GM18526 (cell line): Measurements from ENCODE around the gene COL2A1.

Source experiments
- POLR2A ChIP-seq: IDR thresholded peaks from 3 replicates; pipeline ENCODE4 v1.6.1; 2011; ENCODE audit not compliant: insufficient read length; ENCODE audit errors: extremely low read depth

The COL2A1 gene

GRCh38 chr12:48005001-48005749, 899 bp upstream of the COL2A1 start:
- no peak for TF ChIP-seq POLR2A

GRCh38 chr12:48003226-48004052, 837 bp downstream of the COL2A1 start:
- TF ChIP-seq POLR2A, result no peak

GRCh38 chr12:48002773-48003218, 1.5 kb downstream of the COL2A1 start:
- no peak for TF ChIP-seq POLR2A

GRCh38 chr12:48002414-48002730, 1.9 kb downstream of the COL2A1 start:
- TF ChIP-seq POLR2A, result no peak

GRCh38 chr12:48001505-48002413, 2.5 kb downstream of the COL2A1 start:
- TF ChIP-seq POLR2A, result no peak

- no peak for TF ChIP-seq POLR2A
Measured at GRCh38 chr12:48000878-48001504, 3.3 kb downstream of the COL2A1 start.

- no peak for TF ChIP-seq POLR2A
Measured at GRCh38 chr12:47999816-48000215, 4.5 kb downstream of the COL2A1 start.

GRCh38 chr12:47997321-47997720, 7.0 kb downstream of the COL2A1 start:
- TF ChIP-seq POLR2A, result no peak

- TF ChIP-seq POLR2A, result no peak
Measured at GRCh38 chr12:47995981-47996401, 8.3 kb downstream of the COL2A1 start.

- no peak for TF ChIP-seq POLR2A
Measured at GRCh38 chr12:47993491-47993890, 10.8 kb downstream of the COL2A1 start.

- TF ChIP-seq POLR2A, result no peak
Measured at GRCh38 chr12:47992776-47993175, 11.5 kb downstream of the COL2A1 start.

- no peak for TF ChIP-seq POLR2A
Measured at GRCh38 chr12:47991106-47992061, 12.9 kb downstream of the COL2A1 start.

GRCh38 chr12:47990351-47991105, 13.7 kb downstream of the COL2A1 start:
- TF ChIP-seq POLR2A, result no peak
